HG02840 (cell line): ENCODE data around the gene GGACT.
"Not testable (repeated sequence)": the region's sequence is repeated elsewhere in the genome, so short reads cannot be mapped to it uniquely, and the experiment has no call there.

Experiments
- ATAC-seq: cut with Tn5 transposase; IDR thresholded peaks from one replicate; pipeline ENCODE4 v1.9.1; 2021; ENCODE audit warnings: mild to moderate bottlenecking, moderate library complexity, moderate number of reproducible peaks; ENCODE audit not compliant: unreplicated experiment, low FRiP score

Gene GGACT

GRCh38 chr13:100602493-100603111 is 14.0 kb upstream of the GGACT start:
- ATAC-seq = no peak

- ATAC-seq = no peak
These were observed 13.1 kb upstream of the GGACT start for GRCh38 chr13:100601716-100602115.

- ATAC-seq = no peak
These were observed 12.3 kb upstream of the GGACT start for GRCh38 chr13:100600915-100601314.

- ATAC-seq = no peak
These were observed 11.9 kb upstream of the GGACT start for GRCh38 chr13:100600461-100600860.

GRCh38 chr13:100597253-100597652 is 8.7 kb upstream of the GGACT start:
- no peak for ATAC-seq

- ATAC-seq = no peak
These were observed 7.9 kb upstream of the GGACT start for GRCh38 chr13:100596516-100596915.

- ATAC-seq = no peak
These were observed 6.1 kb upstream of the GGACT start for GRCh38 chr13:100594731-100595130.

- ATAC-seq = no peak
These were observed 5.7 kb upstream of the GGACT start for GRCh38 chr13:100594255-100594654.

- no peak for ATAC-seq
These were observed 663 bp upstream of the GGACT start for GRCh38 chr13:100589178-100589725.

GRCh38 chr13:100584896-100585295 is 3.7 kb downstream of the GGACT start:
- no peak for ATAC-seq

GRCh38 chr13:100581504-100581903 is 7.1 kb downstream of the GGACT start:
- ATAC-seq = no peak

GRCh38 chr13:100581030-100581429 is 7.6 kb downstream of the GGACT start:
- no peak for ATAC-seq

- no peak for ATAC-seq
These were observed 8.5 kb downstream of the GGACT start for GRCh38 chr13:100580045-100580444.

- ATAC-seq = not testable (repeated sequence)
These were observed 11.3 kb downstream of the GGACT start for GRCh38 chr13:100577239-100577638.

- peak; percentile 95 for ATAC-seq
These were observed 15.5 kb downstream of the GGACT start for GRCh38 chr13:100573121-100573520.

- no peak for ATAC-seq
These were observed 22.0 kb downstream of the GGACT start for GRCh38 chr13:100566543-100566942.

- ATAC-seq = no peak
These were observed 23.3 kb downstream of the GGACT start for GRCh38 chr13:100565286-100565685.

GRCh38 chr13:100564444-100565223 is 24.0 kb downstream of the GGACT start:
- ATAC-seq = no peak

- ATAC-seq = no peak
These were observed 24.8 kb downstream of the GGACT start for GRCh38 chr13:100563779-100564178.

- no peak for ATAC-seq
These were observed 26.9 kb downstream of the GGACT start for GRCh38 chr13:100561599-100562204.

- ATAC-seq = no peak
These were observed 27.5 kb downstream of the GGACT start for GRCh38 chr13:100561158-100561499.
